ENCODE data around the gene SPATA31A7.
"Not testable (repeated sequence)": the region's sequence is repeated elsewhere in the genome, so short reads cannot be mapped to it uniquely, and the experiment has no call there.

The SPATA31A7 gene

GRCh38 chr9:61189736-61190135 is at the start of gene SPATA31A7:
Gene SPATA31A7, plus strand, starts transcription at chr9:61190036. Its CDS starts 29 bp downstream, at chr9:61190065.
- H3K27me3 Mint-ChIP-seq, CTCF ChIA-PET, H3K27ac Mint-ChIP-seq, H3K36me3 Mint-ChIP-seq, H3K9me3 Mint-ChIP-seq, H3K4me3 Mint-ChIP-seq, H3K4me1 Mint-ChIP-seq, DNase-seq: not testable (repeated sequence)

DNA sequence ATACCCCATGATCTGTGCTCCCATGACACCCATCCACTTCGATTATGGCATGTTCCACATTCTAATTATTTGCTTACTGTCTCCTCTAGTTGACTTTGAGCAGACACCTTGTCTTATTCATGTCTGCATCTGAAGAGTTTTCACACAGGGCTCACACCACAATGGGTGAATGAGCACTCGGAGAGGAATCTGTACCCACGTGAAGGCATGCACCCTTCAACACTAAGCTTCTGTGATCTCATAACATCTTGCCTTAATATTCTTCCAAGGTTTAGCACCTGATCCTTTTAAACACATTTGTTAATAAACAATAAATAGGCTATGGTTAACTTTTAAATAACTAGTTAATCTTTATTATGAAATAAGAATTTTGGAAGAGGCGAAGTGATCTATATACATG is 36.6 kb downstream of the SPATA31A7 start:
- H3K36me3 Mint-ChIP-seq, H3K4me1 Mint-ChIP-seq, CTCF ChIA-PET, H3K4me3 Mint-ChIP-seq, DNase-seq, H3K27me3 Mint-ChIP-seq, H3K9me3 Mint-ChIP-seq, H3K27ac Mint-ChIP-seq: not testable (repeated sequence)
